ENCODE results near the gene PDCD1LG2. TPM values are rescaled to one million over a fixed set of nuclear protein-coding genes. Genes with fewer than 3 reads are reported as not detected.

The PDCD1LG2 gene
- total and polyA plus RNA-seq, 2 of the 8 experiments (the other 6 are each of a cell fraction or from before 2014, with no cell fraction given) = not detected

- Histone ChIP-seq H3K23ac (ENCODE audit: insufficient read length) (no peak overlapping the region), H3K4me1 (replicated peaks in 1 of 4; ENCODE audit: control insufficient read depth in 3 of 4, insufficient read depth in 4 of 4, low read length in 3 of 4) (no peaks in the 10 kb centered on the region), H3K9me3 (ENCODE audit: insufficient read depth in 2 of 2, low read depth in 1 of 2, low read length in 1 of 2) (no peaks in the 10 kb centered on the region), H3K27ac (ENCODE audit: low read depth, low read length) (no peak overlapping the region), H2AK5ac (ENCODE audit: low read depth, low read length) (no peak overlapping the region), H4K20me1 (replicated peaks in 1 of 2; ENCODE audit: control insufficient read depth in 1 of 2, insufficient read depth in 2 of 2, low read length in 2 of 2) (no peaks in the 10 kb centered on the region), H3K56ac (replicated peaks; ENCODE audit: insufficient read length, low read depth, low read length) (no peak overlapping the region), H2BK20ac (ENCODE audit: low read length) (no peak overlapping the region), H2BK5ac (ENCODE audit: low read depth, low read length) (no peak overlapping the region), H3K79me1 (ENCODE audit: low read depth, low read length) (no peaks in the 10 kb centered on the region), H4K8ac (ENCODE audit: extremely low read depth, insufficient read depth, low read length) (no peak overlapping the region), H3K9ac (replicated peaks in 1 of 4; ENCODE audit: extremely low read depth in 1 of 4, low read depth in 3 of 4, low read length in 3 of 4) (no peak overlapping the region), H2AFZ (ENCODE audit: low read length) (no peak overlapping the region), H3K27me3 (replicated peaks in 1 of 4; ENCODE audit: control insufficient read depth in 3 of 4, extremely low read depth in 1 of 4, insufficient read depth in 3 of 4, low read length in 3 of 4) (no peaks in the 10 kb centered on the region), H2BK15ac (ENCODE audit: low read length) (no peak overlapping the region), H3K18ac (ENCODE audit: extremely low read depth, low read length) (no peak overlapping the region), H2BK120ac (replicated peaks; ENCODE audit: low read depth, low read length) (no peak overlapping the region), H3K23me2 (ENCODE audit: low read depth, low read length) (no peaks in the 10 kb centered on the region), H2BK12ac (ENCODE audit: low read depth, low read length) (no peak overlapping the region), H4K5ac (ENCODE audit: insufficient read length, low read depth, low read length) (no peak overlapping the region), H3K79me2 (ENCODE audit: control insufficient read depth in 1 of 2, insufficient read depth in 2 of 2, low read length in 2 of 2) (no peaks in the 10 kb centered on the region), H3K36me3 (ENCODE audit: control insufficient read depth in 2 of 4, insufficient read depth in 4 of 4, low read length in 3 of 4) (no peaks in the 10 kb centered on the region), H4K91ac (replicated peaks; ENCODE audit: insufficient read length, low read length) (no peak overlapping the region), H3K4ac (replicated peaks; ENCODE audit: insufficient read length, low read depth, low read length) (no peak overlapping the region), H3K14ac (ENCODE audit: insufficient read length) (no peak overlapping the region), H3K4me3 (ENCODE audit: extremely low read depth in 1 of 4, insufficient read depth in 2 of 4, low read depth in 3 of 4, low read length in 4 of 4) (no peak overlapping the region), H3K4me2 (ENCODE audit: insufficient read depth in 1 of 2, low read depth in 2 of 2, low read length in 2 of 2) (no peak overlapping the region)
- POLR2A ChIA-PET (ENCODE audit: partially characterized antibody) = no interaction called here
- DNase-seq (ENCODE audit: low read depth in 1 of 2, low spot score in 2 of 2) (no peak), FAIRE-seq (no peak)
- CTCF ChIA-PET (ENCODE audit: partially characterized antibody) = interaction anchor here (0.7 to 1.8 kb wide), 3 partner anchors 9 to 1764 kb away, joined by 3 to 7 read pairs (median 3); no protein-coding TSS in a partner anchor
- 90% methylated on average over 4 of the region's 4 CpGs; no CpG with 5 or more reads in 1 of the 2 experiments for WGBS, 2 experiments (ENCODE audit: extremely low coverage in 1 of 2, insufficient coverage in 1 of 2, insufficient read length in 1 of 2, insufficient replicate concordance in 2 of 2, low coverage in 1 of 2, low lambda C conversion rate in 2 of 2, missing lambda C conversion rate in 1 of 2)
- TF ChIP-seq MAFK (IDR thresholded peaks at IDR 0.05; ENCODE audit: low read depth, low read length) (no peak), CEBPB (IDR thresholded peaks at IDR 0.05; ENCODE audit: low read depth, low read length) (no peak), KDM1A (IDR thresholded peaks at IDR 0.05; ENCODE audit: borderline replicate concordance, low read length) (no peak), EGR1 (IDR thresholded peaks at IDR 0.05; ENCODE audit: borderline replicate concordance, low read depth, low read length) (no peak), TAF1 (IDR thresholded peaks at IDR 0.05; ENCODE audit: low read depth, low read length) (no peak), JUN (IDR thresholded peaks at IDR 0.05; ENCODE audit: low read depth, low read length) (no peak), GABPA (IDR thresholded peaks at IDR 0.05; ENCODE audit: borderline replicate concordance, insufficient read depth, low read length) (no peak), SIX5 (IDR thresholded peaks at IDR 0.05; ENCODE audit: low read depth, low read length) (no peak), SIRT6 (IDR thresholded peaks at IDR 0.05; ENCODE audit: low read length) (no peak), CBX5 (IDR thresholded peaks at IDR 0.05; ENCODE audit: low read depth, low read length) (no peak), SIN3A (conservative IDR thresholded peaks at IDR 0.05 in 1 of 2, IDR thresholded peaks at IDR 0.05 in 1 of 2; ENCODE audit: low read depth in 1 of 2, low read length in 2 of 2) (no peak), CHD2 (IDR thresholded peaks at IDR 0.05; ENCODE audit: low read length) (no peak), RFX5 (IDR thresholded peaks at IDR 0.05; ENCODE audit: borderline replicate concordance, low read depth, low read length) (no peak), MAX (IDR thresholded peaks at IDR 0.05) (no peak), YY1 (IDR thresholded peaks at IDR 0.05; ENCODE audit: low read depth, low read length) (no peak)
Measured at GRCh38 chr9:5614192-5614591, 103.9 kb downstream of the PDCD1LG2 start.
